GM12875 (cell line): Measurements from ENCODE around the gene MIEF1.

Experiments
- H3K4me3 ChIP-seq: one replicate; pipeline ENCODE4 v1.5.1; 2011; ENCODE audit warnings: low read depth, low read length, control low read depth
- TF ChIP-seq, protein P1 (sequence below): IDR thresholded peaks from 2 replicates; pipeline ENCODE4 v1.5.1; 2011; ENCODE audit warnings: low read depth, mild to moderate bottlenecking, control low read depth, inconsistent platforms, low read length, moderate library complexity, borderline replicate concordance; ENCODE audit not compliant: insufficient read depth

MIEF1 gene

DNA sequence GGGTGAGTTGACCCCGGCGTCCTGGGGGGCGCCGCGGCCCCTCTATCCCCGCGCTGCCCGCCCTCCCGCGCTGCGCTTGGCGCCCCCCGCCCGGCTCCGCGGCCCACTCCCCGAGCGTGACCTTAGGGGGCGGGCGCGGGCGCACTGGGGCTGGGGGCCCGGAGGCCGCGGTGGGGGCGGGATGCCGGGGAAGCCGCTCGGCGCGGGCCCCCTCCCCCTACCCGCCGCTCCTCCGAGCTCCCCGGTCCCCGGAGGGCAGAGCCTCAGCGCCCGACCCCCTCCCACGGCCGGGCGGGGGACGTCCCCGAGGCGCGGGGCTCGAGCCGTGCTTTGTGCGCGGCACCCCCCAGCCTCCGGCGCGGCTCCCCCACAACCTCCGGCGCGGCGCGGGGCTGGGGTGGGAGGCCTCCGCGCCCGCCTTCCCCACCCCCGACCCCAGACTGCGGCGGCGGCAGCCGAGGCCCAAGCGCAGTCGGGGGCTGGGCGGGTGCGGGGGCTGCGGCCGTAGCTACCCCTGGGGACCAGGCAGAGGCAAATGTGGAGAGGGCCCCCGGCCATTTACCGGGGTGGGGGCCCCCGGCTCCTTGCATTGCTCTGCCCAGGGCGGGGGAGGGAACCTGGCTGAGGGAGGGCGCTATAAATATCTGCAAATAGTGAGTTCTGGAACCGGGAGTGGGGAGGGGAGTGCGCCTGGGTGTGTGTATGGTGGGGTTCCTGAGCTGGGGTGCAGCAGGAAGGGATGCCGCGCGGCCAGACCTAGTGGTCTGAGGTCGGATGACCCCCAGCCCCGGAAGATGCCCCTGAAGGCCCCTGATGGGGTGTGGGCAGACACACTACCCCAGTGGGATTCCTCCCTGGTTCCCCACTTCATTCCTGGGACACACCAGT, 44.3 kb upstream of the MIEF1 start:
- TF ChIP-seq, protein P1, sequence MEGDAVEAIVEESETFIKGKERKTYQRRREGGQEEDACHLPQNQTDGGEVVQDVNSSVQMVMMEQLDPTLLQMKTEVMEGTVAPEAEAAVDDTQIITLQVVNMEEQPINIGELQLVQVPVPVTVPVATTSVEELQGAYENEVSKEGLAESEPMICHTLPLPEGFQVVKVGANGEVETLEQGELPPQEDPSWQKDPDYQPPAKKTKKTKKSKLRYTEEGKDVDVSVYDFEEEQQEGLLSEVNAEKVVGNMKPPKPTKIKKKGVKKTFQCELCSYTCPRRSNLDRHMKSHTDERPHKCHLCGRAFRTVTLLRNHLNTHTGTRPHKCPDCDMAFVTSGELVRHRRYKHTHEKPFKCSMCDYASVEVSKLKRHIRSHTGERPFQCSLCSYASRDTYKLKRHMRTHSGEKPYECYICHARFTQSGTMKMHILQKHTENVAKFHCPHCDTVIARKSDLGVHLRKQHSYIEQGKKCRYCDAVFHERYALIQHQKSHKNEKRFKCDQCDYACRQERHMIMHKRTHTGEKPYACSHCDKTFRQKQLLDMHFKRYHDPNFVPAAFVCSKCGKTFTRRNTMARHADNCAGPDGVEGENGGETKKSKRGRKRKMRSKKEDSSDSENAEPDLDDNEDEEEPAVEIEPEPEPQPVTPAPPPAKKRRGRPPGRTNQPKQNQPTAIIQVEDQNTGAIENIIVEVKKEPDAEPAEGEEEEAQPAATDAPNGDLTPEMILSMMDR = no peak
- peak overlapping the region; percentile 79 for H3K4me3 ChIP-seq

DNA sequence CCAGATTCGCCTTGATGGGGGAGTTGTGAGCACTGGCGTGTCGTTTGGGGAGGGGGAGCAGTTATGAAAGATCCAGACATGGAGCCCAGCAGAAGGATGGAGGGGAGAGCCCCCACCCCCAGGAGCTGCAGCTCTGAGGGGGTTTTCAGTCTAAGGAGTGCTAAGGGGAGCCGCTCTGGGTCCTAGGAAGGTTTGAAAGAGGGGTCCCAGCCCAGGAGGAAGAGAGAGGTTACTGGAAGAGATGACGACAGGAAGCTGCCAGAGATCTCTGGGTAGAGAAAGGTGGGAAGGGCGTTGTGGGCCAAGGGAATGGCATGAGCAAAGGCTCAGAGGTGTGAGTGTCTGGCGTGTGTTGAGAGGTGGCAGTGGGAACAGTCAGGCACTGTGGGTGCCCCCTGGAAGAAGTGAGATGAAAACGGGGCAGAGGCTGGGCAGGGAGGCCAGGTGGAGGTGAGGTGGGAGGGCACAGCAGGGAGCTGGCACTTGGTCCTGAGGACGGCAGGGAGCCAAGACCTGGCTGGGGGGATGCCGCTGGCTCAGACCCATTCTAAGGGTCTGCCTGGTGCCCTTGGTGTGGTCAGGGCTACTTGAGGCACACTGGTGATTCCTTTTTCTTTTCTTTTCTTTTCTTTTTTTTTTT, 43.5 kb upstream of the MIEF1 start:
- TF ChIP-seq, protein P1 = no peak
- H3K4me3 ChIP-seq = peak overlapping the region; percentile 79

DNA sequence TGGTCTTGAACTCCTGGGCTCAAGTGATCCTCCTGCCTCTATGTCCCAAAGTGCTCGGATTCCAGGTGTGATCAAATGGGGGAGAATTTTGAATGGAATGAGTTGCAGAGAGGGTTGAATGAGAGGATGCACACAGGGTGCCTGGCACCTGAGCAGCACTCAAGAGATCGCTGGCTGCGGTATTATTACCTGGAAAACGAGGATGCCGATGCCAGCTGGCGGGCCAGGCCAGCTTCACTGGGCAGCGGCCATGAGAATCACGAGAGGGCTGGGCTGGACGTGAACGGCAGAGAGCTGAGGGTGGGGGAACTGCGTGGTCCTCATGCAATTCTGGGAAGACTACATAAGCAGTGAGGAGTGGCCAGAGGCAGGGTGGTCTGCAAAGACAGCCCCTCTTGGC, 42.4 kb upstream of the MIEF1 start:
- H3K4me3 ChIP-seq = no peak overlapping the region
- TF ChIP-seq, protein P1 = no peak

DNA sequence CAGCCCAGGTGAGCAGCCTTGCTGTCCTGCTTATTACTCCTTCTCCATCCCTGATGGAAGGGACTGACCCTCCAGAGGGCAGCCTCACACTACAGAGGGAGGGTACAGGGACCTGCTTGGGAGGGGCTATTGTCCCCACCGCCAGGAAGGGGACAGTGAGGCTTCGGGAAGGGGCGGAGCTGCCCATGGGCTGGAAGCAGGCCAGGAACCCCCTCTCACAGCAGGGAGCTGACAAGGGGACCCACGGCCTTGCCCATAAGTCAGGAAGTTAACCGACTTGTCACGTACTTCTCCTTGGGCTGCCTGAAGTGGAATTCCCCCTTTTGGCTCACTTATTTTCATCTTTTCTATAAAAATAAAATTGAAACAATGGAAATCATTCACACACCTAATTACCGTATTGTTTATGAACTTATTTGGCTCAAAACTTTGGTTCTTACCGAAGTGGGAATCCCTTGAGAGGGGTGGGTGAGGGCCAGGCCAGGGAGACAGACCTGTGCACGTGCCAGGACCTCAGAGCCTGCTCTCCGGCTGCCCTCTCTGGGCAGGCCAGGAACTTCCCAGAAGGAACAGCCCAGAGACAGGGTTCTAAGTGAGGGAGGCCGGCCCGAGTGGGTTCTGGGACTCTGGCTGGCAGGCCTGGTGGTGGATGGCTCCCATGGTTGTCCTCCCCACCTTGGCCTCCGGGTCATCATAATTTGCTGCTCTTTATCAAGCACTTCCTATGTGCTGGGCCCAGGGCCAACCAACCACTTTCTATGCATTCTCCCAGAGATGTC, 39.5 kb upstream of the MIEF1 start:
- TF ChIP-seq, protein P1 = no peak
- H3K4me3 ChIP-seq = no peak overlapping the region

DNA sequence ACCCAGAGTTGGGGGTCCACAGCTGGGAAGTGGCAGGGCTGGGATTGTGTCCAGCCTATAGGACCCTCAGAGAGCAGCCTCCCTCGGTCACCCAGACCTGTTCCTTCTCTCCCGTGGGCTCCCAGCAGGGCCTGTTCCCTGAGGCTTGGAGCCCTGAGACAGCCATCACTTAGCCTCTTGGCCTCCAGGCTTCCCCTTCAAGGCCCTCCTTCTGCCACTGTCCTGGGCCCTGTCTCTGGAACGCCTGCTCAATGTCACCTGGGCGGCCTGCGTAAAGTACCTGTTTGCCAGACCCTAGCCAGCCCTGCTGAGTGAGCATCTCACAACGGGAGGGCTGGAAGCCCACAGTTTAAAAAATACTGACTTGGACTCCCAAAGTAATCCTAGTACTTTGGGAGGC, 38.8 kb upstream of the MIEF1 start:
- H3K4me3 ChIP-seq = no peak overlapping the region
- TF ChIP-seq, protein P1 = no peak

DNA sequence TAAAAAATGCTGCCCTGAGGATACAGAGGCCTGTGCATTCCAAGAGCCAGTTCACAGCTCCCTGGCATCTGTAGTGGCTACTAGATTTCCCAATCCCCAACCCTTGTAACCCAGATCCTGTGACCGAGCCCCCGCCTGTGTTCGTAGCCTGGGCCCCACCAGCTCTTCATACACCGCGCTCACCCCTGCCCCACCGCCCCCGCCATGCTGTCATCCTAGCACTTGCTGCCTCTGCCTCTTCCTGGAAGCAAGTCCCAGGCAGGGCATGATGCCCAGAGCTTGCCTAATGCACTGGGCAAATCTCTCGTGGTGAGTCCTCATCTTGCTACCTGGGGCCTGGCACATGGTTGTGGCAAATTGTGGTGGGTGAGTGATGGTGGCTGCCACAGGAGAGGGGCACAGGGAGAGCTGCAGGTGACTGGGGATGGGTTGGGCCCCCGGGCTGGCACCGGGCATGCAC, 38.1 kb upstream of the MIEF1 start:
- TF ChIP-seq, protein P1 = no peak
- no peak overlapping the region for H3K4me3 ChIP-seq
